DOHH2 (cell line): Measurements from ENCODE around the gene ITPK1.
A peak's percentile ranks its signal among the peaks of the same experiment; 100 is the strongest.

ENCODE experiments used
- EZH2phosphoT487 ChIP-seq: fragments of 200-600 bp; sonication (generic); IDR thresholded peaks from 2 replicates; pipeline ENCODE4 v1.6.1; 2017; ENCODE audit warnings: borderline replicate concordance, mild to moderate bottlenecking, antibody characterized with exemption, low read length, moderate library complexity, mixed read lengths
- TF ChIP-seq, protein P1 (sequence below): fragments of 200-600 bp; sonication (generic); IDR thresholded peaks from one replicate; pipeline ENCODE4 v1.5.1; 2014; ENCODE audit warnings: antibody characterized with exemption, mild to moderate bottlenecking, low read depth, low read length; ENCODE audit not compliant: poor library complexity, severe bottlenecking

DNA sequence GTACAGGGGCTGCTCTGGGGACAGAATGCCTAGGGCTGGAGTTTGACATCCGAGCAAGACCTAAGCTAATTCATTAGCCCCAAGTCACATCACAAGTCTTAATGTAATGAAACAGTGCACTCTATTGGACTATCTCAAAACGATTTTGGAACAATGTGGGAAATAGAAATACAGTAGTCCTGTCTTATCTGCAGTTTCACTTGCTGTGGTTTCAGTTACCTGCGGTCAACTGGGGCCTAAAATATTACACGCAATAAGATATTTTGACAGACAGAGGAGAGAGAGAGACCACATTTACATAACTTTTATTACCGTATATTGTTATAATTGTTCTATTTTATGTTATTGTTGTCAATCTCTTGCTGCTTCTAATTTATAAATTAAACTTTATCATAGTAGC, 47.8 kb upstream of the ITPK1 start:
- TF ChIP-seq, protein P1, sequence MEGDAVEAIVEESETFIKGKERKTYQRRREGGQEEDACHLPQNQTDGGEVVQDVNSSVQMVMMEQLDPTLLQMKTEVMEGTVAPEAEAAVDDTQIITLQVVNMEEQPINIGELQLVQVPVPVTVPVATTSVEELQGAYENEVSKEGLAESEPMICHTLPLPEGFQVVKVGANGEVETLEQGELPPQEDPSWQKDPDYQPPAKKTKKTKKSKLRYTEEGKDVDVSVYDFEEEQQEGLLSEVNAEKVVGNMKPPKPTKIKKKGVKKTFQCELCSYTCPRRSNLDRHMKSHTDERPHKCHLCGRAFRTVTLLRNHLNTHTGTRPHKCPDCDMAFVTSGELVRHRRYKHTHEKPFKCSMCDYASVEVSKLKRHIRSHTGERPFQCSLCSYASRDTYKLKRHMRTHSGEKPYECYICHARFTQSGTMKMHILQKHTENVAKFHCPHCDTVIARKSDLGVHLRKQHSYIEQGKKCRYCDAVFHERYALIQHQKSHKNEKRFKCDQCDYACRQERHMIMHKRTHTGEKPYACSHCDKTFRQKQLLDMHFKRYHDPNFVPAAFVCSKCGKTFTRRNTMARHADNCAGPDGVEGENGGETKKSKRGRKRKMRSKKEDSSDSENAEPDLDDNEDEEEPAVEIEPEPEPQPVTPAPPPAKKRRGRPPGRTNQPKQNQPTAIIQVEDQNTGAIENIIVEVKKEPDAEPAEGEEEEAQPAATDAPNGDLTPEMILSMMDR, result peak; percentile 34
- no peak for TF ChIP-seq EZH2phosphoT487
